Ectodermal cell (in vitro differentiated cells): ENCODE results near the gene CREG2.

Experiments used
- H3K27ac ChIP-seq: 2 replicates; pipeline ENCODE4 v1.7.0; 2013; ENCODE audit warnings: mild to moderate bottlenecking, low read depth, low read length; ENCODE audit not compliant: insufficient read depth, poor library complexity, severe bottlenecking
- H3K27me3 ChIP-seq: 2 replicates; pipeline ENCODE4 v1.7.0; 2013; ENCODE audit warnings: mild to moderate bottlenecking, low read length; ENCODE audit not compliant: insufficient read depth, control insufficient read depth, poor library complexity, severe bottlenecking
- H3K36me3 ChIP-seq: one replicate; pipeline ENCODE4 v1.7.0; 2013; ENCODE audit warnings: low read length; ENCODE audit not compliant: control insufficient read depth, insufficient read depth
- H3K4me1 ChIP-seq: one replicate; pipeline ENCODE4 v1.7.0; 2013; ENCODE audit warnings: low read length; ENCODE audit not compliant: control insufficient read depth, insufficient read depth
- H3K4me3 ChIP-seq: 2 replicates; pipeline ENCODE4 v1.7.0; 2013; ENCODE audit warnings: low read depth, low read length, control low read depth; ENCODE audit not compliant: insufficient read depth
- H3K9me3 ChIP-seq: 2 replicates; pipeline ENCODE4 v1.7.0; 2013; ENCODE audit warnings: mild to moderate bottlenecking, low read length, moderate library complexity; ENCODE audit not compliant: control insufficient read depth
- WGBS, 2 experiments: methylation state at CpG; one replicate each; pipeline ENCODE4 v1.1.7; 2013; ENCODE audit warnings: missing lambda C conversion rate in 2 of 2; 5-methylcytosine and 5-hydroxymethylcytosine counted together

The CREG2 gene

GRCh38 chr2:101302016-101302415 lies 85.3 kb downstream of the CREG2 start:
- Histone ChIP-seq H3K4me1 (no peaks in the 10 kb centered on the region), H3K4me3 (no peak overlapping the region), H3K27ac (no peak overlapping the region), H3K27me3 (no peaks in the 10 kb centered on the region), H3K36me3 (no peaks in the 10 kb centered on the region), H3K9me3 (no peaks in the 10 kb centered on the region)
- 85 to 95% methylated on average over 4 of the region's 4 CpGs for WGBS, 2 experiments

GRCh38 chr2:101300836-101301235 lies 86.5 kb downstream of the CREG2 start:
- Histone ChIP-seq H3K4me1 (no peaks in the 10 kb centered on the region), H3K9me3 (no peaks in the 10 kb centered on the region), H3K27ac (no peak overlapping the region), H3K36me3 (no peaks in the 10 kb centered on the region), H3K27me3 (no peaks in the 10 kb centered on the region), H3K4me3 (no peak overlapping the region)
- 67 to 68% methylated on average over 7 of the region's 7 CpGs for WGBS, 2 experiments

- 100% methylated on average over 1 of the region's 1 CpG; no CpG with 5 or more reads in 1 of the 2 experiments for WGBS, 2 experiments
- H3K27me3 ChIP-seq, result no peaks in the 10 kb centered on the region
- no peak overlapping the region for H3K27ac ChIP-seq
- H3K4me3 ChIP-seq, result no peak overlapping the region
- H3K4me1 ChIP-seq, result no peaks in the 10 kb centered on the region
- H3K9me3 ChIP-seq, result no peaks in the 10 kb centered on the region
- H3K36me3 ChIP-seq, result no peaks in the 10 kb centered on the region
These were observed 87.1 kb downstream of the CREG2 start for GRCh38 chr2:101300164-101300563.

- Histone ChIP-seq H3K4me1 (no peaks in the 10 kb centered on the region), H3K9me3 (no peaks in the 10 kb centered on the region), H3K27ac (no peak overlapping the region), H3K4me3 (no peak overlapping the region), H3K27me3 (no peaks in the 10 kb centered on the region), H3K36me3 (no peaks in the 10 kb centered on the region)
- 90 to 94% methylated on average over 5 to 6 of the region's 6 CpGs for WGBS, 2 experiments
These were observed 87.7 kb downstream of the CREG2 start for GRCh38 chr2:101299604-101300003.

- H3K36me3 ChIP-seq, result no peaks in the 10 kb centered on the region
- no peak overlapping the region for H3K4me3 ChIP-seq
- WGBS, 2 experiments, result 90 to 97% methylated on average over 2 of the region's 2 CpGs
- H3K27me3 ChIP-seq, result no peaks in the 10 kb centered on the region
- H3K27ac ChIP-seq, result no peak overlapping the region
- no peaks in the 10 kb centered on the region for H3K9me3 ChIP-seq
- no peaks in the 10 kb centered on the region for H3K4me1 ChIP-seq
These were observed 89.9 kb downstream of the CREG2 start for GRCh38 chr2:101297383-101297782.

GRCh38 chr2:101296371-101296770 lies 90.9 kb downstream of the CREG2 start:
- Histone ChIP-seq H3K4me3 (no peak overlapping the region), H3K27me3 (no peaks in the 10 kb centered on the region), H3K9me3 (no peaks in the 10 kb centered on the region), H3K36me3 (no peaks in the 10 kb centered on the region), H3K27ac (no peak overlapping the region), H3K4me1 (no peaks in the 10 kb centered on the region)
- 97 to 100% methylated on average over 4 to 5 of the region's 5 CpGs for WGBS, 2 experiments

- Histone ChIP-seq H3K4me3 (no peak overlapping the region), H3K36me3 (no peaks in the 10 kb centered on the region), H3K27ac (no peak overlapping the region), H3K9me3 (no peaks in the 10 kb centered on the region), H3K27me3 (no peaks in the 10 kb centered on the region), H3K4me1 (no peaks in the 10 kb centered on the region)
- WGBS, 2 experiments, result 88 to 96% methylated on average over 2 of the region's 2 CpGs
These were observed 91.4 kb downstream of the CREG2 start for GRCh38 chr2:101295895-101296294.
